Endodermal cell (in vitro differentiated cells): ENCODE data around the gene LAIR2. TPM values are rescaled to one million over a fixed set of nuclear protein-coding genes. Genes with fewer than 3 reads are reported as not detected.

Experiments used
- DNase-seq: peaks from one replicate; pipeline ENCODE4 v3.0.0-alpha.2; 2017
- H3K27ac ChIP-seq: 2 replicates; pipeline ENCODE4 v1.5.1; 2013; ENCODE audit warnings: mild to moderate bottlenecking, low read depth, low read length, moderate library complexity
- H3K27me3 ChIP-seq: 2 replicates; pipeline ENCODE4 v1.6.1; 2013; ENCODE audit warnings: mild to moderate bottlenecking, low read length, moderate library complexity; ENCODE audit not compliant: insufficient read depth, control insufficient read depth, poor library complexity, severe bottlenecking
- H3K36me3 ChIP-seq: 2 replicates; pipeline ENCODE4 v1.7.0; 2013; ENCODE audit warnings: mild to moderate bottlenecking, low read length, moderate library complexity; ENCODE audit not compliant: control insufficient read depth, insufficient read depth
- H3K4me1 ChIP-seq: one replicate; pipeline ENCODE4 v1.7.0; 2013; ENCODE audit warnings: low read length; ENCODE audit not compliant: control insufficient read depth, insufficient read depth
- H3K4me3 ChIP-seq: 2 replicates; pipeline ENCODE4 v1.5.1; 2013; ENCODE audit warnings: mild to moderate bottlenecking, low read length, moderate library complexity
- H3K9ac ChIP-seq: 2 replicates; pipeline ENCODE4 v1.6.1; 2013; ENCODE audit warnings: mild to moderate bottlenecking, low read length, moderate library complexity; ENCODE audit not compliant: poor library complexity, severe bottlenecking; ENCODE audit errors: extremely low read depth
- H3K9me3 ChIP-seq: 2 replicates; pipeline ENCODE4 v1.6.1; 2013; ENCODE audit warnings: mild to moderate bottlenecking, low read length, moderate library complexity; ENCODE audit not compliant: control insufficient read depth
- H3K27ac Mint-ChIP-seq: 2 replicates; pipeline ENCODE4 v1.8.0; 2020; ENCODE audit warnings: mixed read lengths
- H3K27me3 Mint-ChIP-seq: 2 replicates; pipeline ENCODE4 v1.8.0; 2021; ENCODE audit warnings: mild to moderate bottlenecking, mixed read lengths; ENCODE audit not compliant: insufficient read depth
- H3K36me3 Mint-ChIP-seq: 2 replicates; pipeline ENCODE4 v1.8.0; 2020; ENCODE audit warnings: low read depth, mixed read lengths
- H3K4me1 Mint-ChIP-seq: 2 replicates; pipeline ENCODE4 v1.8.0; 2020; ENCODE audit warnings: mixed read lengths
- H3K4me3 Mint-ChIP-seq: 2 replicates; pipeline ENCODE4 v1.8.0; 2020; ENCODE audit warnings: mild to moderate bottlenecking, moderate library complexity, mixed read lengths
- H3K9me3 Mint-ChIP-seq: 2 replicates; pipeline ENCODE4 v1.8.0; 2020; ENCODE audit warnings: mild to moderate bottlenecking, mixed read lengths
- CTCF ChIP-seq: fragments of 200-600 bp; sonication (generic); conservative IDR thresholded peaks from 2 replicates; pipeline ENCODE4 v1.5.0; 2021; ENCODE audit warnings: antibody characterized with exemption, mild to moderate bottlenecking
- WGBS, 2 experiments: methylation state at CpG; one replicate each; pipeline versions ENCODE4 v1.1.5 to v1.1.7; 2013; ENCODE audit warnings: missing lambda C conversion rate in 2 of 2, mixed read lengths in 1 of 2; ENCODE audit not compliant: insufficient coverage in 1 of 2, insufficient read length in 1 of 2; 5-methylcytosine and 5-hydroxymethylcytosine counted together
- total RNA-seq, 2 donors: library from RNA; stranded (reverse); fragmentation: NEBNext Ultra II Directional in 1 of 2; extraction: Animal tissue kit (Norgen Biotek cat#: 25700) in 1 of 2; gene quantifications; 2 replicates in 1 of 2; 3 replicates in 1 of 2; pipeline ENCODE4 v1.2.1, GENCODE V29; 2021

The LAIR2 gene
- total RNA-seq, 2 donors from 2014 or later, result not detected

DNA sequence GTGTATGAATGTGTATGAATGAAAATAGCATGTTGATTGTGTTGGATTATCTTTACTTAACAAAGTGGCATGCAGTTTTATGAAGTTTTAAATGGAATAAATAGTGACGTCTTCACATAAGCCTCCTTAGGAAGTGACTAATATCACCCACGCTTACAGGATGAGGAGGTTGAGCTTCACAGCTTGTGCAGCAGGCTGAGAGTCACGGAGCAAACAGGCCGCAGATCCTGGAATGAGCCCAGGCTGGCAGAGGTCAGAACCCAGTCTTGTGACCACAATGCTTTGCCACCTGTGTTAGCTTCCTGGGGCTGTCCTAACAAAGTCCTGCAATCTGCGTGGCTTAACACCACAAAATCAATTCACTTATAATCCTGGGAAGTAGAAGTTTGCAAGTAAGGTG is 20.8 kb downstream of the LAIR2 start:
- 63 to 70% methylated on average over 4 to 5 of the region's 5 CpGs for WGBS, 2 experiments
- TF ChIP-seq CTCF, result no peak
- Mint-ChIP-seq H3K4me1 (no peaks in the 10 kb centered on the region), H3K27me3 (no peaks in the 10 kb centered on the region), H3K9me3 (peaks cover 96% of the 10 kb centered on the region), H3K4me3 (no peak overlapping the region), H3K36me3 (no peaks in the 10 kb centered on the region), H3K27ac (no peak overlapping the region)
- Histone ChIP-seq H3K36me3 (no peaks in the 10 kb centered on the region), H3K4me1 (no peaks in the 10 kb centered on the region), H3K9ac (no peak overlapping the region), H3K27ac (no peak overlapping the region), H3K9me3 (peaks cover 67% of the 10 kb centered on the region), H3K4me3 (no peak overlapping the region), H3K27me3 (no peaks in the 10 kb centered on the region)
- DNase-seq, result no peak

DNA sequence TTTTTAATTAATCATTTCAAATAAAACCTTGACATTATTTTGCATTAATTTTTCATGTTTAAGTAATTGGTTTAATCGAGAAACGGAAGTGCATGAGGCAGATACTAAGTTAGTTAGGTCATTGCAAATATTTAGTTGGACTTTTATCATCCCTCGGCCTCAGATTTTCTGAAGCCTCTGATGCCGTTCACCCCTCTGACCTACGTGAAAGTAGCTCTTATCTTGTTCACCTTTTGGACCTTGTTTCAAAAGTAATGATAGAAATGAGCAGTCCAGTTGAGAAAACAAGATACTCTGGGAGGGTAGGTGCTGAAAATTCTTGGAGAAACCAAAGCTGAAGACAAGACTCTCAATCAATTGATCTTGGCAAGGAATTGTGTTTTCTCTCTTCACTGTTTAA is 23.0 kb downstream of the LAIR2 start:
- no peak overlapping the region for H3K27ac Mint-ChIP-seq
- Histone ChIP-seq H3K27me3 (no peaks in the 10 kb centered on the region), H3K4me1 (no peaks in the 10 kb centered on the region), H3K27ac (no peak overlapping the region), H3K4me3 (no peak overlapping the region), H3K36me3 (no peaks in the 10 kb centered on the region), H3K9ac (no peak overlapping the region), H3K9me3 (peaks cover 73% of the 10 kb centered on the region)
- H3K27me3 Mint-ChIP-seq, result no peaks in the 10 kb centered on the region
- peaks cover 94% of the 10 kb centered on the region for H3K9me3 Mint-ChIP-seq
- no peak overlapping the region for H3K4me3 Mint-ChIP-seq
- TF ChIP-seq CTCF, result no peak
- no peaks in the 10 kb centered on the region for H3K36me3 Mint-ChIP-seq
- 72 to 81% methylated on average over 4 to 5 of the region's 5 CpGs for WGBS, 2 experiments
- DNase-seq, result no peak
- H3K4me1 Mint-ChIP-seq, result no peaks in the 10 kb centered on the region

- H3K36me3 Mint-ChIP-seq, result no peaks in the 10 kb centered on the region
- no peak for DNase-seq
- Histone ChIP-seq H3K4me1 (no peaks in the 10 kb centered on the region), H3K27me3 (no peaks in the 10 kb centered on the region), H3K27ac (no peak overlapping the region), H3K36me3 (no peaks in the 10 kb centered on the region), H3K9ac (no peak overlapping the region), H3K9me3 (peaks cover 72% of the 10 kb centered on the region), H3K4me3 (no peak overlapping the region)
- no peaks in the 10 kb centered on the region for H3K27me3 Mint-ChIP-seq
- 82 to 83% methylated on average over 25 to 26 of the region's 26 CpGs for WGBS, 2 experiments
- H3K4me1 Mint-ChIP-seq, result no peaks in the 10 kb centered on the region
- no peak for TF ChIP-seq CTCF
- no peak overlapping the region for H3K27ac Mint-ChIP-seq
- peaks cover 91% of the 10 kb centered on the region for H3K9me3 Mint-ChIP-seq
- no peak overlapping the region for H3K4me3 Mint-ChIP-seq
Observed at GRCh38 chr19:54526972-54527371, 24.3 kb downstream of the LAIR2 start.
